ENCODE measurements around the gene PDLIM7. TPM values are rescaled to one million over a fixed set of nuclear protein-coding genes. Genes with fewer than 3 reads are reported as not detected.
A peak's percentile ranks its signal among the peaks of the same experiment; 100 is the strongest.

PDLIM7 gene
- 195 and 268 TPM in 2 replicates for polyA plus RNA-seq (2011; rRNA removed)
- 134 and 147 TPM in 2 replicates for polyA minus RNA-seq (2011; rRNA and poly(A)+ RNA removed)

- DNase-seq (ENCODE audit: low read depth, low spot score) = peak; percentile 95
- no peaks in the 10 kb centered on the region for H3K27me3 ChIP-seq (ENCODE audit: control insufficient read depth, insufficient read depth, low read length)
- POLR2A ChIA-PET = interaction anchor here (0.6 to 12.1 kb wide), 25 partner anchors 10 to 185 kb away, joined by 3 to 230 read pairs (median 4); partner anchors contain the start of genes B4GALT7, DBN1, DDX41 and FAM193B
- TF ChIP-seq CTCF (IDR thresholded peaks at IDR 0.05; ENCODE audit: low read depth, low read length) = peak; percentile 15; the same call in 1 of the 2 replicates
- CTCF ChIA-PET = interaction anchor here (0.6 to 2.4 kb wide), 3 partner anchors 40 to 141 kb away, joined by 4 to 8 read pairs (median 4); no protein-coding TSS in a partner anchor
- no peaks in the 10 kb centered on the region; the same call in 1 of the 2 replicates for H3K9me3 ChIP-seq (ENCODE audit: control insufficient read depth, insufficient read depth, low read length)
- peak within 1 kb of the TSS; percentile 95 for H3K4me3 ChIP-seq (ENCODE audit: low read depth, low read length)
- peak within 1 kb of the TSS; percentile 99 for H3K27ac ChIP-seq (ENCODE audit: low read depth, low read length)
Measured at GRCh38 chr5:177497292-177498012, at the start of gene PDLIM7. PDLIM7 (minus strand) TSS chr5:177497604; CDS start chr5:177496512, 1,092 bp downstream.

GRCh38 chr5:177546258-177546741, 48.9 kb upstream of the PDLIM7 start:
- Histone ChIP-seq H3K9me3 (ENCODE audit: control insufficient read depth, insufficient read depth, low read length) (no peaks in the 10 kb centered on the region), H3K27ac (ENCODE audit: low read depth, low read length) (peak overlapping the region; percentile 97), H3K27me3 (ENCODE audit: control insufficient read depth, insufficient read depth, low read length) (no peaks in the 10 kb centered on the region), H3K4me3 (ENCODE audit: low read depth, low read length) (no peak overlapping the region)
- DNase-seq (ENCODE audit: low read depth, low spot score) = peak; percentile 95
- POLR2A ChIA-PET = interaction anchor here (0.6 to 2.9 kb wide), 12 partner anchors 9 to 658 kb away, joined by 3 to 46 read pairs (median 7); partner anchors contain the start of genes B4GALT7, DDX41, HNRNPAB and PDLIM7
- peak; percentile 14; the same call in 1 of the 2 replicates for TF ChIP-seq CTCF (IDR thresholded peaks at IDR 0.05; ENCODE audit: low read depth, low read length)
- CTCF ChIA-PET = interaction anchor here (0.8 to 3.9 kb wide), 8 partner anchors 9 to 142 kb away, joined by 3 to 22 read pairs (median 4); no protein-coding TSS in a partner anchor

GRCh38 chr5:177545487-177546257, 48.3 kb upstream of the PDLIM7 start:
- peak; percentile 59 for DNase-seq (ENCODE audit: low read depth, low spot score)
- ChIA-PET POLR2A (interaction anchor here (0.6 to 2.9 kb wide), 14 partner anchors 8 to 659 kb away, joined by 3 to 46 read pairs (median 7); partner anchors contain the start of genes B4GALT7, DDX41, HNRNPAB and PDLIM7), CTCF (interaction anchor here (0.6 to 3.9 kb wide), 5 partner anchors 10 to 62 kb away, joined by 3 to 22 read pairs (median 4); no protein-coding TSS in a partner anchor)
- no peak for TF ChIP-seq CTCF (IDR thresholded peaks at IDR 0.05; ENCODE audit: low read depth, low read length)
- Histone ChIP-seq H3K27ac (ENCODE audit: low read depth, low read length) (peak overlapping the region; percentile 97), H3K9me3 (ENCODE audit: control insufficient read depth, insufficient read depth, low read length) (no peaks in the 10 kb centered on the region), H3K4me3 (ENCODE audit: low read depth, low read length) (no peak overlapping the region; the same call in 1 of the 2 replicates), H3K27me3 (ENCODE audit: control insufficient read depth, insufficient read depth, low read length) (no peaks in the 10 kb centered on the region)

- no peak overlapping the region for H3K27ac ChIP-seq (ENCODE audit: low read depth, low read length)
- no peak for DNase-seq (ENCODE audit: low read depth, low spot score)
- TF ChIP-seq CTCF (IDR thresholded peaks at IDR 0.05; ENCODE audit: low read depth, low read length) = no peak
- H3K27me3 ChIP-seq (ENCODE audit: control insufficient read depth, insufficient read depth, low read length) = no peaks in the 10 kb centered on the region
- no peak overlapping the region for H3K4me3 ChIP-seq (ENCODE audit: low read depth, low read length)
- POLR2A ChIA-PET = no interaction called here
- H3K9me3 ChIP-seq (ENCODE audit: control insufficient read depth, insufficient read depth, low read length) = no peaks in the 10 kb centered on the region
- CTCF ChIA-PET = interaction anchor here (3.9 kb wide), 1 partner anchor 42 kb away, joined by 22 read pairs; no protein-coding TSS in a partner anchor
Measured at GRCh38 chr5:177542816-177543465, 45.5 kb upstream of the PDLIM7 start.

Data from AG04450 (cell line).